ENCODE data around the gene CRABP2.

The CRABP2 gene

GRCh38 chr1:156691665-156692440, 13.5 kb downstream of the CRABP2 start:
- DNase-seq (ENCODE audit: low read depth, low spot score), result peak; percentile 67

GRCh38 chr1:156691191-156691590, 14.2 kb downstream of the CRABP2 start:
- peak; percentile 12 for DNase-seq (ENCODE audit: low read depth, low spot score)

DNA sequence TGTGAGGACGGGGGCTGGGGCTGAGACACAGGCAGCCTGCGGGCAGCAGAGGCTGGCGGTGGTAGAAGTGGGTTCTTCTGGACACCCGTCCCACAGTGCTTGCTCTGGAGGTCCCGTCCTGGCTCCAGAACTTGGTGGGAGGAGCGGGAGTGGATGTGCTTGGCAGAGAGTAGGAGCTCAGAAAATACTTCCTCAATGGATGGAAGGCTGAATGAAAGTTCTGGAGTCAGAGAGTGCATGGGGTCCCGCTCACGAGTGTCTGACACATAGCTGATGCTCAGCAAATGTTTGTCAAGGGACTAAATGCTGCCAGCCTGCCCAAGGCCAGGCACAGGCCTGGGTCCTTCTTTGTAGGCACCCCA, 14.7 kb downstream of the CRABP2 start:
- no peak for DNase-seq (ENCODE audit: low read depth, low spot score)

DNA sequence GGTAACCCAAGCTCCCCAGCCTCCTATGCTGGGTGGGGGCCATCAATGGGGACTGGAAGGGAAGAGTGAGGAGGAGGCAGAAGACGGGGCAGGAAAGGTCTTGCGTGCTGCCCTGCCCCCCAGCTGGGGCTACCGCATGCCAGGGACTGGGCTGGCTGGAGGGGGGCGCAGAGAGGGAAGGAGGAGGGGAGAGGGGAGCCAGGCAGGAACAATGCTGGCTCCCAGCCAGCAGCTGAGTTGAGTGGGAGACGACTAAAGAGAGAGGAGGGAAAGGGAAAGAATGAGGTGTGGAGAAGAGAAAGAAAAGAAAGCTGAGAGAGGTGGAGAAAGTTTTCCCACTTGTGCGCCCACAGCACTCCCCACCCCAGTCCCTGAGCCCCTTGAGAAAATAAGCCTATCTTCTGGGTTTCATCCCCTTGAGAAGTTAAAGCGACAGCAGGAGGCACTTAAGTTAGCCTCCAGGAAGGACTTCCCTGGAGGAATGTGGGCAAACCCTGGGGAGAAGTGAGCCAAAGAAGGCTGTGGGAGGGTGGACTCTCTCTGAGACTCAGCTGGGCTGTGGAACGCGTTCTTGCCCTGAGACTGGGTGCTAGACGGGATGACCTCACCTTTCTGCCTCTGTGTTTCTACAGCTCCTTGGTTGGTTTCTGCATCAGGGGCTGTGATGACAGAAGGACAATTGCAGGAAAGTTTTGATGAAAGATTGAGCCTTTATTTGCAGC, 15.3 kb downstream of the CRABP2 start:
- DNase-seq (ENCODE audit: low read depth, low spot score), result peak; percentile 45

DNA sequence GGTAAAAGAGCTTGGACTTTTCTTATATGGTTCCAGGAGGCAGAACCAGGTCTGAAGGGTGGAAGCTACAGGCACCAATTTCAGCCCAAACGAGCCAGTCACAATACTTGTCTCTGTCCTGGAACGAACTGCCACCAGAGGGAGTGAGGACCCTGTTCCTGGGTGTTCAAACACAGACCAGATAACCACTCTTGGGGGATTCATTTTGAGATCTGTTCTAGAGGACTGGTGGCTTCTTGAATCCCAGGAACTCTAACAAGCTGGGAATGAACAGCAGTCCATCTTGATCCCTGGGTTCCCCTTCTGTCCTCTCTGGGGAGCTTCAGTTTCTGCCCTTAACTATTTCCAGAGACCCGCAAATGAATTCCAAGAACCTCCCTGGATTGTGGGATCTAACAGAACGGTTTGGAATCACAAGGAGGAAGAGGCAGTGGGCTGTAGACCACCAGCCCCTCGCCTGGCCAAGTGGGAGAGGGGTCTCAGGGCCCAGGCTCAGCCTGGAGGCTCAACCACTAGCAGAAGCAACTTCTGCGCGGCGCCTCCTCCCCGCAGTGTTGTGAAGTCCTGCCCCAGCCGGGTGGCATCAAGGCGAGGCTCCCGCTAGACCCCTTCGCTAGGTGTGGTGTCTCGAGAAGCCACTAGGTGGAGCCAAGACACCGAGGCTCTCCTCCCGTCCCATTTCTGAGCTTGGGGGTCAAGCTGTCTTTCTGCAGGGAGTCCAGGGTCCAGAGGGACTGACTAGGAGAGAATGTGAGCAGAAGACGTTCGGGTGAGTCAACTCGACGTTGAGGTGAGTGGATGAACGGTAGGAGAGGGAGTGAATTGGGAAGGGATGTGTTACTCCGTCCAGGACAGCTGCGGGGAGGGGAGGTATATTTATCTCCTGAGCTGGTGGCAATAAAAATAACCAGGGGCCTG, 16.1 kb downstream of the CRABP2 start:
- peak; percentile 97 for DNase-seq (ENCODE audit: low read depth, low spot score)

DNA sequence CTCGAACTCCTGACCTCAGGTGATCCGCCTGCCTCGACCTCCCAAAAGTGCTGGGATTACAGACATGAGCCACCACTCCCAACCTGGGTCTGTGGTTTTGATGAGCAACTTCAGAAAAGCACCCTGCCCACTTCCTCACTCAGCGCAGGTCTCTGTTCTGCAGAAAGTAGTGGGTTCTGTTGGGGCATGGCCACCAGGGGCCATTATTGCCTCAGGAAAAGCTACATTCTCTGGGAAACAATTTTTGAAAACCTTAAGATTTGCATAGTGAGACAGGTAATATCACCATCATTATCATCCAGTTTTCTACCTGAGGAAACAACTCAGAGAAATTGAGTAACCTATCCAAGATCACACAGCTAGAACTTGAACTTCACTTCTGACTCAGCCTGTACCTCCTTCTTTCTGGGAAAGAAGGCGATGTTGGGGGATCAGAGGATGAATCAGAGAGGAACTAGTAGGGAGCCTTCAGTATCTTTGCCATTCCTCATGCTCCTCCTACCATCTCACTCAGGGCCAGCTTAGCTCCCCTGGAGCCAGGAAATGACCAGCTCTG, 21.1 kb downstream of the CRABP2 start:
- DNase-seq (ENCODE audit: low read depth, low spot score), result no peak

DNA sequence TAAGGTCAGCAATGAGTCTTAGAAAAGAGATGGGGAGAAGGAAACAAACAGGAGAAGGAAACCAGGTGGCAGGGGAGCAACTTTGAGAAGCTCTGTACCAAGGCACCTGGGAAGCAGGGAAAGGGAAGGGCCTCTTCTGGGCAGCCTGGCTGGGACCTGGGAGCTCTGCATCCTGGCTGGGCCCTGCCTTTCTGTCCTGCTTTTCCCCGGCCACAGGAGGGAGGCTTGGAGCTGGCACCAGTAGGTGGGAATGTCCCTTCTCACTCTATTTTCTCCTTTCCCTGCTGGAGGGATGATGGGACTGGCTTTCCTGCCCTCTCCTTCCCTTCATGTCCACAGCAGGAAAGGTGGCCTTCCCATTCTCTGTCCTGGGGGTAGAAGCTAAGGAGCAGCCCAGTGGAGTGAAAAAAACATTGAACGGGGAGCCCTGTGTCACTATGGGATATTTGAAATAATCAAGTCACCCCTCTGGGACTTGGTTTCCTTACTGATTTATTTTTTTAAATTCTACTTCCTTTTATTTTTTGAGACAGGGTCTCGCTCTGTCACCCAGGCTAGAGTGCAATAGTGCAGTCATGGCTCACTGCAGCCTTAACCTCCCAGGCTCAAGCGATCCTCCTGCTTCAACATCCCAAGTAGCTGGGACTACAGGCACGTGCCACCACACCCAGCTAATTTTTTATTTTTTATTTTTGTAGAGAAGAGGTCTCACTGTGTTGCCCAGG, 23.1 kb downstream of the CRABP2 start:
- DNase-seq (ENCODE audit: low read depth, low spot score), result peak; percentile 69

DNA sequence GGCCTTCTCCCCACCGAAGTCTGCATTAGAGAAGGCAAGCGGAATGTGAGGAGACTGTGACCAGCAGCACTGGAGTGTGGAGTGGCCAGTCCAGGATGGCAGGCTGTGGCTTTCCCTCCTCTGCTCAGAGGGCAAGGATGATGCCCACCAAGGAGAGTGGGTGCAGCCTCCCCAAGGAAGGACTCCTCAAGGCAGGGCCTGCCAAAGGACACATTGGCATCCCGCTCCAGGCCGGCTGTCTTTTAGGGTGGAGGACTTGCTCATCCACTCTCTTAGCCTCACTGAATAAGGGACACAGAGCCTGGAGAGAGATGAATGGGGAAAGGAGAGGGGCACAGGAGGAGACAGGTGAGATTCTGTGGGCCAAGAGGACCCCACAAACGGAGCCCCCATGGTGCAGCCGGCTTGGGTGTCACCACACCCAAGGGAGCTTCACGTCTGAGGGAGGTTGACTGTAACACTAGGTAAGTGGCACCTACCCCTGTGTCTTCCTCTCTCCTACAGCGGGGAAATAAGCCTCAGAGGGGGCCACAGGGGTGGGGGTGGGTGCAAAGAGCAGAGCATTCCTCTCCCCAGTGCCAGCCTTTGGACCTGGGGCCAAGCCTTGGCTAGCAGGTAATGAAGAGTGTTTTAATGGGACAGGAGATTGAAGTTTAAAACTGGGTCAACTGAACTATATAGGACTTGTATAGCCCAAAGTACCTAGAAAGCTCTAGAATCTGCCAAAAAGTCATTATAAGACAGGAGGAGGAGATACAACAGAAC, 24.0 kb downstream of the CRABP2 start:
- DNase-seq (ENCODE audit: low read depth, low spot score), result no peak

DNA sequence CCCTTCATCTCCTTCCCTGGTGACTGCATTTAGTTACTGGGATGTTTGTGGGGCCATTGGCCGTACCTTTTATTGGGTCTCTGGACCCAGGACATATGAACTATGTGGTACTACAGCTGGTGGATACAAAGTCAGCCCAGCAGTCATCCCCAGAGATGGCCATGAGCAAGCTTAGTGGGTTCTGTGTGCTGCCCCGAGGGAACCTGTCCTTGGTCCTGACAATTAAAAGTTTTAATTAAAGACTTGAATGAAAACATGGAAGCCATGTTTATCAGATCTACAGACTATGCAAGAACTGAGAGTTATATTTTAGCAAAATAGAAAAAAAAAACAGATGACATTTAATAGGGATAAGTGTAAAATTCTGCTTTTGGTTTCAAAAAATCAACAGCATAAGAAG, 25.3 kb downstream of the CRABP2 start:
- no peak for DNase-seq (ENCODE audit: low read depth, low spot score)

DNA sequence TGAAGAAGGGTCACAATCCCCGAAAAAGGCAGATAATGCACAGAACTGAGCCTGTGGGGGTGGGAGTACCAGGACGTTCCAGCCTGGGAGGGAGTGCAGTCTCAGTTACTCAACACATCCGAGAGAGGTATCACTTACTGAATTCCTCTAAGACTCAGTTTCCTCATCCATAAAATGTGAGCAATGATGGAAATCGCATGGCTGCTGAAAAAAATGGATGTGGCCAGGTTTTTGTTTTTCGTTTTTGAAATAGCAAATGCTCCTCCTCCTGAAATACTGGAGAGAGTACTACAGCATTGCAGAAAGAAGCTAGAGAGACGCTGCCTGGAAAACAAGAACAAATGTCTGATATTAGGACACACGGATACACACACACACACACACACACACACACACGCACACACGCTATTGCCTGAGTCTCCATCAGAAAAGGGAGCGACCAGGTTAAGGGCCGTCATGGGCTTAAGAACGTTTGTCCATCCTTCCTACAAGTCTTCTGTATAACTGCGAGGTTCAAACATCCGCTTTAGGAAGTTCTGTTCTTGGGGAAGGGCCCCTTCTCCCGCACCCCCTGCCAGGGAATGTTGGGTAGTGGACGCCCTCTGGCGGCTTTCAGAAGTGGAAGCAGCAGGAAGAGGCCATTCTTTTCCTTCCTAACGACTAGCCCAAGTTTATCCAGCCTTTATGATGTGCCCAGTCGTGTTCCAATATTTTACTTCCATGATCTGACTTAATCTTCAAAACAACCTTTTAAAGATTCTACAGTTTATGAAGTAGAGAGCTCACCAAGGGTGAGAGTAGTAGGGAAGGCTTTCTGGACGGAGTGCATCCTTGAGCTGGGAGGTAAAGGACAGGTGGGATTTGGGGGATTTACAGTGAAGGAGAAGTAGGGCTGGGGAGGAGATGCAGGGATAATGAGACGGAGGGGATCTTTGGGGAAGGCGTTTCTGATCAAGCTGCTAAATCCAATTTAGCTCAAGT, 27.5 kb downstream of the CRABP2 start:
- peak; percentile 81 for DNase-seq (ENCODE audit: low read depth, low spot score)

GRCh38 chr1:156676820-156677615, 28.4 kb downstream of the CRABP2 start, which contains the start of gene NES:
Gene NES, minus strand, starts transcription at chr1:156677407. Its CDS starts 143 bp downstream, at chr1:156677264.
- DNase-seq (ENCODE audit: low read depth, low spot score), result peak; percentile 94

DNA sequence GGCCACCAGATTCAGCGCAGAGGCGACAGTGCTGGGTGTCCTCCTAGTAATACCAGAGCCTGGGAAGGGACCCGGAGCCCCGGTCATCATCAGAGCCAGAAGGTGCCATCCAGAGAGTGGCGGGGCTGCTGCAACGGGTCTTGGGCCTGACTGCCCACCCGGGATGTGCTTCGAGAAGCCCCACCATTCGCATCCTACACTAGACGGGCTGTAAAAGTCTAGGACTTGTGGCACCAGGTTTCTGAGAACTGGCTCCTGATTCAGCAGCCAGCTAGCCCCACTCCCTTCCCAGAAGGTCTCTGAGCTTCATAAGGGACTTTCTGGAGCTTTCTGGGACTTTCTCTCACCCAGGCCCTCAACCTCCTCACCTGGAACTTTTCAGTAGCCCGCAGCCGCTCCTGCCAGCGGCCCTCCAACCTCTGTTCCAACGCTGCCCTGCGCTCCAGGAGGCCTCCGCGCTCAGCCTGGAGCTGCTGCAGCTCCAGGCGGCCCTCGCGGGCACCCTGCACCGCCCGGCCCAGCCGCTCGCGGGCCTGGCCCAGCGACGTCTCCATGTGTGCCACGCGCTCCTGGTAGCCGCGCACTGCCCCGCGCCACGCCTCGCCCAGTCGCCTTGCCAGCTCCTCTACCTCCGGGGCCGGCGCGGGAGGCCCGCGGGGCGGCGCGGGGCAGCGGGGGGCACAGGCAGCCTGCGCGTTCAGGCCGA, 29.1 kb downstream of the CRABP2 start:
- no peak for DNase-seq (ENCODE audit: low read depth, low spot score)

GRCh38 chr1:156675210-156676113, 29.9 kb downstream of the CRABP2 start:
- peak; percentile 69 for DNase-seq (ENCODE audit: low read depth, low spot score)

DNA sequence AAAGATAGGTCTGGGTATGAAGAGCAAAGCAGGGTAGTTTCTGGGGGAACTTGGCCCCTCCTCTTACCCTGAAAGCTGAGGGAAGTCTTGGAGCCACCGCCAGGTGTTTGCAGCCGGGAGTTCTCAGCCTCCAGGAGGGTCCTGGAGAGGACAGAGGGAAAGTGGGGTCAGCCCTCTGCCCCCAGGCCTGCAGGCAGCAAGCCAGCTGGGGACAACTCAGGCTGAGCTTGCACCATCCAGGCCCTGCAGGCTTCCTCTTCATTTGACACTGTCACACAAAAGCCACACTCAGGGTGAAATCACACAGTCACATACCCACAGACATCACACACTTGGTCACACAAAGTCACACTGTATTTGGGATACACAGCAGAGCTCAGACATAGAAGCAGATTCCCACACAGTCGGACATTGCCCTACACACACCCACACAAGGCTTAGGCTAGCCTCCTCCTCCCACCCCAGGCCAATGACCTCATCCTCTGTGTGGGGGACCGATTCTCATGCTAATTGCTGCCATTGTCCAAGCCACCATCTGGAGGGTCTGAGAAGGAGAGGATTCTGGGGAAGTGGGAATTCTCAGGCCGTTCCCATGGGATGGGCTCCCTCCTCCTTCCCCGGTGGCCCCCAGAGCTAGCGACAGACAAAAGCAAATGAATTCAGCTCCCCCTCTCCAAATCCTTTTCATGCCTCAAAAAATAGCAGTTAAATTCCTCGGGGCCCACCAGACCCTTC, 31.8 kb downstream of the CRABP2 start:
- peak; percentile 97 for DNase-seq (ENCODE audit: low read depth, low spot score)

- DNase-seq (ENCODE audit: low read depth, low spot score), result no peak
These were observed 33.6 kb downstream of the CRABP2 start for GRCh38 chr1:156671804-156672203.

DNA sequence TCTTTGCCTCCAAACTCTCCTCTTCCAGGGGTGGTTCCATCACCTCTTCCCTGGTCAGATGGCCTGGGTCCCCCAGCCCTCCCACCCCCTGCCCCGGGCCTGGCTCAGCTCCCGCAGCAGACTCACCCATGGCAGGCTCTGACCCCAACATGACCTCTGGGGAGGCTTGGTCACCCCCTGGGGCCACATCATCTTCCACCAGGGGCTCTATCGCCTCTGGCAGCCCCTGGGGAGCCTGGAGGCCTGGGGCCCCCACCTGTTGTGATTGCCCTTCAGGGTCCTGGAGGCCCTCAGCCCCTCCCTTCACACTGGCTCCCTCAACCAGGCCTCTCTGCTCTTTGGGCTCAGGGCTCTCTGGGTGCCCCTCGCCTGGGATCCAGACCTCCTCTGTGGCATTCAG, 34.6 kb downstream of the CRABP2 start:
- DNase-seq (ENCODE audit: low read depth, low spot score), result peak; percentile 28

Data from ELF-1 (cell line).